Fibroblast of the aortic adventitia (primary cell): ENCODE data around the gene FOXK2. TPM values are rescaled to one million over a fixed set of nuclear protein-coding genes. Genes with fewer than 3 reads are reported as not detected.

Experiments used
- DNase-seq: peaks from one replicate; pipeline ENCODE4 v3.0.0-alpha.2; 2010; ENCODE audit warnings: low read depth
- H3K4me3 ChIP-seq: 2 replicates; pipeline ENCODE4 v1.5.1; 2011; ENCODE audit warnings: low read depth, mild to moderate bottlenecking, control low read depth, low read length, moderate library complexity
- CTCF ChIP-seq: IDR thresholded peaks from 2 replicates; pipeline ENCODE4 v1.5.1; 2011; ENCODE audit warnings: mild to moderate bottlenecking, low read length, control low read depth, inconsistent platforms; ENCODE audit not compliant: insufficient read depth
- total RNA-seq: library from RNA; depleted of rRNA; stranded (reverse); fragments of >200 nt; gene quantifications from 2 replicates; pipeline ENCODE4 v1.2.3, GENCODE V29; 2012; ENCODE audit warnings: low replicate concordance

Gene FOXK2
- total RNA-seq, 1 donor: 28.2 TPM

- peak overlapping the region; percentile 75 for H3K4me3 ChIP-seq
- DNase-seq: peak; percentile 38
- no peak for TF ChIP-seq CTCF
Observed at GRCh38 chr17:82519971-82520903, 705 bp downstream of the FOXK2 start.

GRCh38 chr17:82524540-82524939 lies 5.0 kb downstream of the FOXK2 start:
- TF ChIP-seq CTCF: no peak

DNA sequence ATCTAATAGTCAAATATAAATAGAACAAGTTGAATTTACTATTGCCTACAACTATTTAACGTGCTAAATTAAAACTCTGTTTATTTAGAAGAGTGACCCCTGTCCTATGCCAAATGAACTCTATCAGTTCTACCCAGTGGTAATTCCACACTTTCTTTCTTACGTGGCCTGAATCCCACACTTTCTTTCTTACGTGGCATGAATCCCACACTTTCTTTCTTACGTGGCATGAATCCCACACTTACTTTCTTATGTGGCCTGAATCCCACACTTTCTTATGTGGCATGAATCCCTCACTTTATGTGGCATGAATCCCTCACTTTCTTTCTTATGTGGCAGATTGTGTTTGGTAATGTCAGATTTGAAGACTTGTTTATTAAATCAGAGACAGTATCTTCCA lies 6.2 kb downstream of the FOXK2 start:
- no peak for TF ChIP-seq CTCF
- no peak overlapping the region for H3K4me3 ChIP-seq
- DNase-seq: no peak

More at GRCh38 chr17:82524540-82524939, 5.0 kb downstream of the FOXK2 start:
- no peak for DNase-seq
- no peak overlapping the region for H3K4me3 ChIP-seq

DNA sequence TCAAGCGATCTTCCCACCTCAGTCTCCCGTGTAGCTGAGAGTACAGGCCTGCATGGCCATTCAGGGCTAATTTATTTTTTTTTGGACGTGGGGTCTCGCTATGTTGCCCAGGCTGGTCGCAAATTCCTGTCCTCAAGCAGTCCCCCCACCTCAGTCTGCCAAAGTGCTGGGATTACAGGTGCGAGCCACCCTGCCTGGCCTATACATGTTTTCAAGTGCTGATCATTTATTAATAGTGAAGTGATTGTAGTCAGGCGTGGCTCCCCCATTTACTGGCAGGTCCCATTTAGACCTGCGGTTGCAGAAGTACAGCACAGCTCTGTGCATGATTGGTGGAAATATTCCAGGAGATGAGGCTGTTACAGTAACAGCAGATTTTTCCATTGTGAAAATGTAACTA lies 8.4 kb downstream of the FOXK2 start:
- H3K4me3 ChIP-seq: no peak overlapping the region
- DNase-seq: peak; percentile 54
- no peak for TF ChIP-seq CTCF

GRCh38 chr17:82528484-82529265 lies 9.1 kb downstream of the FOXK2 start:
- DNase-seq: no peak
- H3K4me3 ChIP-seq: no peak overlapping the region
- TF ChIP-seq CTCF: peak; percentile 13

- DNase-seq: no peak
- no peak overlapping the region for H3K4me3 ChIP-seq
- no peak for TF ChIP-seq CTCF
Observed at GRCh38 chr17:82529914-82530300, 10.4 kb downstream of the FOXK2 start.
